ENCODE data around the gene FAM107A.

FAM107A gene

GRCh38 chr3:58581328-58582091 is 4.3 kb upstream of the FAM107A start:
- no peak for ATAC-seq

GRCh38 chr3:58580826-58581327 is 3.7 kb upstream of the FAM107A start:
- no peak for DNase-seq
- no peaks in the 10 kb centered on the region for H3K36me3 Mint-ChIP-seq (ENCODE audit: low read depth)
- H3K4me3 Mint-ChIP-seq, result no peak overlapping the region
- H3K9me3 Mint-ChIP-seq, result no peaks in the 10 kb centered on the region
- H3K4me1 Mint-ChIP-seq, result peaks cover 11% of the 10 kb centered on the region
- H3K27me3 Mint-ChIP-seq, result peaks cover 26% of the 10 kb centered on the region
- no peak for ATAC-seq
- H3K27ac Mint-ChIP-seq, result no peak overlapping the region

More at GRCh38 chr3:58581328-58582091, 4.3 kb upstream of the FAM107A start:
- no peak for DNase-seq
- Mint-ChIP-seq H3K27ac (no peak overlapping the region), H3K36me3 (ENCODE audit: low read depth) (peaks cover 5% of the 10 kb centered on the region), H3K4me3 (no peak overlapping the region), H3K9me3 (no peaks in the 10 kb centered on the region), H3K27me3 (peaks cover 29% of the 10 kb centered on the region), H3K4me1 (peaks cover 17% of the 10 kb centered on the region)

- peaks cover 10% of the 10 kb centered on the region for H3K27me3 Mint-ChIP-seq
- no peaks in the 10 kb centered on the region for H3K36me3 Mint-ChIP-seq (ENCODE audit: low read depth)
- no peaks in the 10 kb centered on the region for H3K9me3 Mint-ChIP-seq
- no peak for ATAC-seq
- DNase-seq, result no peak
- no peak overlapping the region for H3K27ac Mint-ChIP-seq
- no peaks in the 10 kb centered on the region for H3K4me1 Mint-ChIP-seq
- no peak overlapping the region for H3K4me3 Mint-ChIP-seq
These were observed 1.7 kb upstream of the FAM107A start for GRCh38 chr3:58578873-58579272.

GRCh38 chr3:58576716-58577115 is 475 bp downstream of the FAM107A start:
- Mint-ChIP-seq H3K36me3 (ENCODE audit: low read depth) (no peaks in the 10 kb centered on the region), H3K4me3 (no peak overlapping the region), H3K9me3 (no peaks in the 10 kb centered on the region), H3K27me3 (peaks cover 10% of the 10 kb centered on the region), H3K27ac (no peak overlapping the region), H3K4me1 (no peaks in the 10 kb centered on the region)
- DNase-seq (no peak), ATAC-seq (no peak)

- no peak for ATAC-seq
- H3K4me3 Mint-ChIP-seq, result no peak overlapping the region
- DNase-seq, result no peak
- peaks cover 10% of the 10 kb centered on the region for H3K27me3 Mint-ChIP-seq
- no peak overlapping the region for H3K27ac Mint-ChIP-seq
- no peaks in the 10 kb centered on the region for H3K36me3 Mint-ChIP-seq (ENCODE audit: low read depth)
- no peaks in the 10 kb centered on the region for H3K9me3 Mint-ChIP-seq
- no peaks in the 10 kb centered on the region for H3K4me1 Mint-ChIP-seq
These were observed 1.1 kb downstream of the FAM107A start for GRCh38 chr3:58575971-58576652.

- no peak for ATAC-seq
- Mint-ChIP-seq H3K36me3 (ENCODE audit: low read depth) (no peaks in the 10 kb centered on the region), H3K27ac (no peak overlapping the region), H3K9me3 (no peaks in the 10 kb centered on the region), H3K4me3 (no peak overlapping the region), H3K27me3 (peaks cover 10% of the 10 kb centered on the region), H3K4me1 (no peaks in the 10 kb centered on the region)
- no peak for DNase-seq
These were observed 2.5 kb downstream of the FAM107A start for GRCh38 chr3:58574682-58575081.

- Mint-ChIP-seq H3K4me1 (no peaks in the 10 kb centered on the region), H3K9me3 (no peaks in the 10 kb centered on the region), H3K27ac (no peak overlapping the region), H3K36me3 (ENCODE audit: low read depth) (no peaks in the 10 kb centered on the region), H3K4me3 (no peak overlapping the region), H3K27me3 (peaks cover 10% of the 10 kb centered on the region)
- ATAC-seq, result no peak
- no peak for DNase-seq
These were observed 3.1 kb downstream of the FAM107A start for GRCh38 chr3:58574106-58574505.

GRCh38 chr3:58573640-58574039 is 3.6 kb downstream of the FAM107A start:
- peaks cover 5% of the 10 kb centered on the region for H3K4me1 Mint-ChIP-seq
- H3K4me3 Mint-ChIP-seq, result no peak overlapping the region
- DNase-seq (no peak), ATAC-seq (no peak)
- H3K36me3 Mint-ChIP-seq (ENCODE audit: low read depth), result no peaks in the 10 kb centered on the region
- no peak overlapping the region for H3K27ac Mint-ChIP-seq
- H3K9me3 Mint-ChIP-seq, result no peaks in the 10 kb centered on the region
- H3K27me3 Mint-ChIP-seq, result peaks cover 10% of the 10 kb centered on the region

- Mint-ChIP-seq H3K4me3 (no peak overlapping the region), H3K9me3 (no peaks in the 10 kb centered on the region), H3K27me3 (peaks cover 10% of the 10 kb centered on the region), H3K4me1 (peaks cover 5% of the 10 kb centered on the region), H3K27ac (no peak overlapping the region), H3K36me3 (ENCODE audit: low read depth) (no peaks in the 10 kb centered on the region)
- ATAC-seq (no peak), DNase-seq (no peak)
These were observed 4.5 kb downstream of the FAM107A start for GRCh38 chr3:58572634-58573230.

GRCh38 chr3:58572013-58572633 is 5.1 kb downstream of the FAM107A start:
- Mint-ChIP-seq H3K36me3 (ENCODE audit: low read depth) (no peaks in the 10 kb centered on the region), H3K4me1 (peaks cover 5% of the 10 kb centered on the region), H3K27me3 (peaks cover 8% of the 10 kb centered on the region), H3K9me3 (no peaks in the 10 kb centered on the region), H3K27ac (no peak overlapping the region), H3K4me3 (no peak overlapping the region)
- no peak for ATAC-seq
- no peak for DNase-seq

GRCh38 chr3:58570851-58571250 is 6.3 kb downstream of the FAM107A start:
- Mint-ChIP-seq H3K36me3 (ENCODE audit: low read depth) (no peaks in the 10 kb centered on the region), H3K4me1 (peaks cover 5% of the 10 kb centered on the region), H3K4me3 (no peak overlapping the region), H3K27ac (no peak overlapping the region), H3K9me3 (no peaks in the 10 kb centered on the region), H3K27me3 (peaks cover 4% of the 10 kb centered on the region)
- no peak for ATAC-seq
- no peak for DNase-seq

GRCh38 chr3:58569287-58570001 is 7.7 kb downstream of the FAM107A start:
- peaks cover 5% of the 10 kb centered on the region for H3K4me1 Mint-ChIP-seq
- H3K4me3 Mint-ChIP-seq, result no peak overlapping the region
- no peak for DNase-seq
- H3K27ac Mint-ChIP-seq, result no peak overlapping the region
- H3K36me3 Mint-ChIP-seq (ENCODE audit: low read depth), result no peaks in the 10 kb centered on the region
- H3K9me3 Mint-ChIP-seq, result no peaks in the 10 kb centered on the region
- ATAC-seq, result no peak
- H3K27me3 Mint-ChIP-seq, result peaks cover 7% of the 10 kb centered on the region

GRCh38 chr3:58568572-58569286 is 8.5 kb downstream of the FAM107A start:
- ATAC-seq, result peak; percentile 14
- Mint-ChIP-seq H3K4me1 (peaks cover 5% of the 10 kb centered on the region), H3K27me3 (peaks cover 7% of the 10 kb centered on the region), H3K36me3 (ENCODE audit: low read depth) (no peaks in the 10 kb centered on the region), H3K9me3 (no peaks in the 10 kb centered on the region), H3K4me3 (no peak overlapping the region), H3K27ac (no peak overlapping the region)
- DNase-seq, result peak; percentile 81

- Mint-ChIP-seq H3K9me3 (no peaks in the 10 kb centered on the region), H3K27me3 (peaks cover 7% of the 10 kb centered on the region), H3K4me3 (no peak overlapping the region), H3K4me1 (peaks cover 5% of the 10 kb centered on the region), H3K36me3 (ENCODE audit: low read depth) (no peaks in the 10 kb centered on the region), H3K27ac (no peak overlapping the region)
- ATAC-seq (no peak), DNase-seq (no peak)
These were observed 10.0 kb downstream of the FAM107A start for GRCh38 chr3:58567251-58567515.

Data from activated naive CD8-positive, alpha-beta T cell treated with anti-CD3 and anti-CD28 coated beads, Interleukin-2, amount 50 U/mL, for 24 hours (primary cell).